ENCODE results near the gene S100G. TPM values are rescaled to one million over a fixed set of nuclear protein-coding genes. Genes with fewer than 3 reads are reported as not detected.

S100G gene
- total and polyA plus RNA-seq, 2 of the 4 experiments (the other 2 are of a cell fraction), result not detected

GRCh38 chrX:16658284-16658683 lies 8.3 kb downstream of the S100G start:
- Histone ChIP-seq H3K79me1 (ENCODE audit: low read depth in 1 of 2, low read length in 2 of 2) (peaks cover 0 to 27% of the 10 kb centered on the region in 2 experiments; a peak in 1 of 4 replicates), H2AFZ (replicated peaks; ENCODE audit: low read length, poor library complexity) (no peak overlapping the region), H3K27me3 (ENCODE audit: control insufficient read depth, insufficient read depth, low read length) (peaks cover 3% of the 10 kb centered on the region; the same call in 1 of the 2 replicates), H3K18ac (ENCODE audit: low read depth, low read length) (peak overlapping the region; percentile 96; the same call in 1 of the 2 replicates), H3K14ac (replicated peaks; ENCODE audit: low read depth, low read length) (peak overlapping the region; percentile 78; the same call in 1 of the 2 replicates), H3K23ac (ENCODE audit: low read depth, low read length) (peak overlapping the region; percentile 69), H2AK5ac (ENCODE audit: low read depth, low read length) (no peak overlapping the region), H4K8ac (ENCODE audit: low read depth in 2 of 2, low read length in 2 of 2) (peak overlapping the region in 1 of 2 experiments; percentile 89; a peak in 3 of 4 replicates), H2BK20ac (ENCODE audit: low read depth, low read length) (peak overlapping the region; percentile 89; the same call in 1 of the 2 replicates), H3K36me3 (ENCODE audit: control insufficient read depth, insufficient read depth, low read length) (no peaks in the 10 kb centered on the region), H2BK120ac (ENCODE audit: low read depth, low read length) (peak overlapping the region; percentile 91), H4K91ac (ENCODE audit: insufficient read depth, low read depth, low read length) (peak overlapping the region; percentile 61; the same call in 1 of the 2 replicates), H3K27ac (ENCODE audit: insufficient read depth, low read length) (peak overlapping the region; percentile 70), H3K56ac (ENCODE audit: extremely low read depth, insufficient read depth, low read length) (peak overlapping the region; percentile 86), H3K4me1 (ENCODE audit: control insufficient read depth, insufficient read depth, low read length) (peaks cover 11% of the 10 kb centered on the region), H3K9me3 (ENCODE audit: control insufficient read depth, insufficient read depth, low read length) (no peaks in the 10 kb centered on the region), H3K9me1 (ENCODE audit: insufficient read depth, low read length) (no peaks in the 10 kb centered on the region; the same call in 1 of the 2 replicates), H3K4ac (ENCODE audit: low read depth, low read length) (peak overlapping the region; percentile 80), H2AK9ac (replicated peaks; ENCODE audit: low read depth, low read length, poor library complexity) (no peak overlapping the region), H3K4me2 (ENCODE audit: low read depth, low read length) (peak overlapping the region; percentile 33; the same call in 1 of the 2 replicates), H4K5ac (ENCODE audit: low read depth, low read length) (peak overlapping the region; percentile 73; the same call in 1 of the 2 replicates), H3K4me3 (ENCODE audit: insufficient read depth, low read depth, low read length) (no peak overlapping the region), H3K9ac (ENCODE audit: low read depth, low read length) (no peak overlapping the region), H2BK15ac (ENCODE audit: low read depth, low read length) (no peak overlapping the region), H2BK5ac (ENCODE audit: low read depth, low read length, poor library complexity, severe bottlenecking) (peak overlapping the region; percentile 98), H4K20me1 (ENCODE audit: insufficient read depth, low read length) (no peaks in the 10 kb centered on the region)
- DNase-seq (peak; percentile 80), ATAC-seq (ENCODE audit: low read depth) (peak; percentile 77)
- no CpG with 5 or more reads among the region's 2 CpGs for WGBS, 2 experiments (ENCODE audit: extremely low coverage in 2 of 2, insufficient read length in 1 of 2)
- in situ Hi-C loops (cut with MboI; ENCODE audit: low sequenced_read_pairs), result no loop called here
- POLR2A ChIA-PET (ENCODE audit: unreplicated experiment), result interaction anchor here (0.6 kb wide), 1 partner anchor 244 kb away, joined by 3 read pairs; no protein-coding TSS in a partner anchor
- BruUV-seq (replicated peaks), result no TSS peak
- CTCF ChIA-PET, result no interaction called here
- TF ChIP-seq FOS (IDR thresholded peaks at IDR 0.05; ENCODE audit: low read depth, low read length) (no peak; the same call in 1 of the 2 replicates), CEBPB (IDR thresholded peaks at IDR 0.05; ENCODE audit: low read depth, low read length) (peak; percentile 33; the same call in 1 of the 2 replicates)
- intact Hi-C loops (cut with micrococcal nuclease), result no loop called here
- dilution Hi-C loops (cut with HindIII; ENCODE audit: low sequenced_read_pairs, unreplicated experiment), result no loop called here
